H1 (cell line): ENCODE data around the gene GFAP. TPM values are rescaled to one million over a fixed set of nuclear protein-coding genes. Genes with fewer than 3 reads are reported as not detected.

Source experiments
- CTCF ChIA-PET: fragments of 300-600 bp; sonication (Branson Sonifier 250); formaldehyde crosslinking; loops from one replicate; lab custom pipeline; 2021; ENCODE audit not compliant: partially characterized antibody; lab: Charles Lee
- POLR2A ChIA-PET: fragments of 300-600 bp; sonication (Branson Sonifier 250); formaldehyde crosslinking; loops from one replicate; lab custom pipeline; 2021; ENCODE audit warnings: inconsistent platforms; ENCODE audit not compliant: partially characterized antibody; lab: Charles Lee
- DNase-seq, 2 experiments: peaks; one replicate each; pipeline versions ENCODE4 v3.0.0 to v3.0.0-alpha.2; 2010 to 2022; ENCODE audit warnings: low spot score in 2 of 2, low read depth in 1 of 2, mixed read lengths in 1 of 2
- FAIRE-seq: peaks from 2 replicates; lab custom pipeline; 2011; peaks lifted over from hg19 to GRCh38; lab: Jason Lieb, UNC
- H2AFZ ChIP-seq: 2 replicates; pipeline ENCODE4 v1.8.1; 2012; ENCODE audit warnings: low read length, inconsistent platforms
- H2AK5ac ChIP-seq: 2 replicates; pipeline ENCODE4 v1.6.1; 2013; ENCODE audit warnings: low read depth, low read length
- H2BK120ac ChIP-seq: replicated peaks from 2 replicates; pipeline ENCODE3; 2013; ENCODE audit warnings: low read depth, low read length, inconsistent platforms
- H2BK12ac ChIP-seq: 2 replicates; pipeline ENCODE4 v1.6.1; 2013; ENCODE audit warnings: low read depth, low read length
- H2BK15ac ChIP-seq: 2 replicates; pipeline ENCODE4 v1.6.1; 2013; ENCODE audit warnings: low read length
- H2BK20ac ChIP-seq: 2 replicates; pipeline ENCODE4 v1.6.1; 2013; ENCODE audit warnings: low read length
- H2BK5ac ChIP-seq: 2 replicates; pipeline ENCODE4 v1.6.1; 2013; ENCODE audit warnings: low read depth, low read length
- H3K14ac ChIP-seq: 2 replicates; pipeline ENCODE4 v1.6.1; 2013; ENCODE audit warnings: inconsistent platforms; ENCODE audit not compliant: insufficient read length
- H3K18ac ChIP-seq: 2 replicates; pipeline ENCODE4 v1.6.1; 2013; ENCODE audit warnings: low read length; ENCODE audit errors: extremely low read depth
- H3K23ac ChIP-seq: 2 replicates; pipeline ENCODE4 v1.6.1; 2013; ENCODE audit warnings: inconsistent platforms; ENCODE audit not compliant: insufficient read length
- H3K23me2 ChIP-seq: 2 replicates; pipeline ENCODE4 v1.6.1; 2013; ENCODE audit warnings: low read depth, low read length
- H3K27ac ChIP-seq: 2 replicates; pipeline ENCODE4 v1.6.1; 2011; ENCODE audit warnings: low read depth, low read length, inconsistent platforms
- H3K27me3 ChIP-seq, 4 experiments: replicated peaks in 1 of 4; 1 replicate in 1 of 4; 2 replicates in 3 of 4; pipeline versions ENCODE4 v1.6.1 to v1.8.1; 2011 to 2013; ENCODE audit warnings: low read length in 3 of 4, mild to moderate bottlenecking in 3 of 4, inconsistent platforms in 2 of 4, mixed read lengths in 2 of 4, moderate library complexity in 1 of 4; ENCODE audit not compliant: control insufficient read depth in 3 of 4, insufficient read depth in 3 of 4; ENCODE audit errors: extremely low read depth in 1 of 4
- H3K36me3 ChIP-seq, 4 experiments: 2 replicates each; pipeline versions ENCODE4 v1.6.1 to v1.8.1; 2011 to 2013; ENCODE audit warnings: mild to moderate bottlenecking in 4 of 4, low read length in 3 of 4, moderate library complexity in 2 of 4, control low read depth in 1 of 4, inconsistent platforms in 1 of 4; ENCODE audit not compliant: insufficient read depth in 4 of 4, control insufficient read depth in 2 of 4
- H3K4ac ChIP-seq: replicated peaks from 2 replicates; pipeline ENCODE3; 2013; ENCODE audit warnings: low read length, low read depth, mixed read lengths, inconsistent platforms; ENCODE audit not compliant: insufficient read length
- H3K4me1 ChIP-seq, 4 experiments: replicated peaks in 1 of 4; 1 replicate in 1 of 4; 2 replicates in 3 of 4; pipeline versions ENCODE4 v1.6.1 to v1.8.1; 2011 to 2013; ENCODE audit warnings: low read length in 3 of 4, inconsistent platforms in 2 of 4, mixed read lengths in 1 of 4; ENCODE audit not compliant: insufficient read depth in 4 of 4, control insufficient read depth in 3 of 4
- H3K4me2 ChIP-seq, 2 experiments: 2 replicates each; pipeline versions ENCODE4 v1.6.1 to v1.8.1; 2011 to 2013; ENCODE audit warnings: low read depth in 2 of 2, low read length in 2 of 2, control low read depth in 1 of 2, inconsistent platforms in 1 of 2, mild to moderate bottlenecking in 1 of 2; ENCODE audit not compliant: insufficient read depth in 1 of 2
- H3K4me3 ChIP-seq, 4 experiments: fragments of 200-600, 300-600 bp in 1 of 4; sonication (generic), shearing (Covaris generic), sonication (Bioruptor Twin) in 1 of 4; 2 replicates each; pipeline versions ENCODE4 v1.5.1 to v1.8.1; 2011 to 2016; ENCODE audit warnings: low read length in 4 of 4, low read depth in 3 of 4, control low read depth in 2 of 4, inconsistent platforms in 2 of 4, mild to moderate bottlenecking in 2 of 4, mixed read lengths in 1 of 4, moderate library complexity in 1 of 4; ENCODE audit not compliant: insufficient read depth in 2 of 4; ENCODE audit errors: extremely low read depth in 1 of 4
- H3K56ac ChIP-seq: replicated peaks from 2 replicates; pipeline ENCODE3; 2013; ENCODE audit warnings: low read depth, mild to moderate bottlenecking, mixed read lengths, low read length, inconsistent platforms; ENCODE audit not compliant: insufficient read length
- H3K79me1 ChIP-seq: 2 replicates; pipeline ENCODE4 v1.6.1; 2013; ENCODE audit warnings: low read depth, low read length, control low read depth
- H3K79me2 ChIP-seq, 2 experiments: 2 replicates each; pipeline versions ENCODE4 v1.6.1 to v1.8.1; 2012 to 2013; ENCODE audit warnings: low read length in 2 of 2, mild to moderate bottlenecking in 2 of 2, inconsistent platforms in 1 of 2; ENCODE audit not compliant: insufficient read depth in 2 of 2, control insufficient read depth in 1 of 2
- H3K9ac ChIP-seq, 4 experiments: replicated peaks in 1 of 4; 1 replicate in 1 of 4; 2 replicates in 3 of 4; pipeline versions ENCODE4 v1.6.1 to v1.8.1; 2011 to 2013; ENCODE audit warnings: low read depth in 3 of 4, low read length in 3 of 4, control low read depth in 2 of 4, mild to moderate bottlenecking in 2 of 4, moderate library complexity in 2 of 4, inconsistent platforms in 1 of 4; ENCODE audit errors: extremely low read depth in 1 of 4
- H3K9me3 ChIP-seq, 2 experiments: 2 replicates each; pipeline versions ENCODE4 v1.6.1 to v1.8.1; 2012 to 2013; ENCODE audit warnings: mild to moderate bottlenecking in 2 of 2, moderate library complexity in 2 of 2, control low read depth in 1 of 2, inconsistent platforms in 1 of 2, low read depth in 1 of 2, low read length in 1 of 2, mixed read lengths in 1 of 2; ENCODE audit not compliant: insufficient read depth in 2 of 2
- H4K20me1 ChIP-seq, 2 experiments: replicated peaks in 1 of 2; 2 replicates each; pipeline versions ENCODE3 to v1.8.1; 2011 to 2013; ENCODE audit warnings: inconsistent platforms in 2 of 2, low read length in 2 of 2, mild to moderate bottlenecking in 1 of 2; ENCODE audit not compliant: insufficient read depth in 2 of 2, control insufficient read depth in 1 of 2
- H4K5ac ChIP-seq: 2 replicates; pipeline ENCODE4 v1.6.1; 2013; ENCODE audit warnings: low read length, low read depth, mixed read lengths, inconsistent platforms; ENCODE audit not compliant: insufficient read length
- H4K8ac ChIP-seq: 2 replicates; pipeline ENCODE4 v1.8.0; 2013; ENCODE audit warnings: mild to moderate bottlenecking, moderate library complexity, low read length, inconsistent platforms; ENCODE audit not compliant: insufficient read depth; ENCODE audit errors: extremely low read depth
- H4K91ac ChIP-seq: replicated peaks from 2 replicates; pipeline ENCODE3; 2013; ENCODE audit warnings: low read length, mixed read lengths, inconsistent platforms; ENCODE audit not compliant: insufficient read length
- CHD2 ChIP-seq: IDR thresholded peaks from 2 replicates; pipeline ENCODE4 v1.6.1; 2012; ENCODE audit warnings: low read length, improper control_type of control experiment
- EGR1 ChIP-seq: IDR thresholded peaks from 2 replicates; pipeline ENCODE4 v1.6.1; 2011; ENCODE audit warnings: low read depth, low read length, borderline replicate concordance
- HDAC2 ChIP-seq, 2 experiments: fragments of 300-600 bp in 1 of 2; sonication (generic) in 1 of 2; IDR thresholded peaks; 2 replicates each; pipeline ENCODE4 v1.6.1; 2011 to 2012; ENCODE audit warnings: low read depth in 2 of 2, low read length in 2 of 2, mild to moderate bottlenecking in 2 of 2, moderate library complexity in 2 of 2, borderline replicate concordance in 1 of 2, inconsistent platforms in 1 of 2
- WGBS, 2 experiments: shearing (Covaris generic) in 1 of 2; methylation state at CpG; one replicate each; pipeline versions ENCODE4 v1.1.6 to v1.1.7; 2013 to 2015; ENCODE audit warnings: low lambda C conversion rate in 2 of 2, mixed read lengths in 2 of 2, inconsistent platforms in 1 of 2, low coverage in 1 of 2, missing lambda C conversion rate in 1 of 2; ENCODE audit not compliant: insufficient replicate concordance in 2 of 2, insufficient coverage in 1 of 2, insufficient read length in 1 of 2; ENCODE audit errors: extremely low coverage in 1 of 2, missing lambda C conversion rate in 1 of 2; 5-methylcytosine and 5-hydroxymethylcytosine counted together
- polyA plus RNA-seq, 7 experiments: library from polyadenylated mRNA; depleted of rRNA in 3 of 7; stranded (reverse) in 5 of 7; unstranded in 2 of 7; fragments of >200 nt in 5 of 7; fragments of 200-250 nt in 2 of 7; gene quantifications; 1 replicate in 5 of 7; 2 replicates in 1 of 7; 4 replicates in 1 of 7; pipeline versions ENCODE4 v1.2.1 to v1.2.3, GENCODE V29; 2011 to 2013; ENCODE audit warnings: missing spikeins in 2 of 7, mixed read lengths in 2 of 7
- total RNA-seq: library from RNA; stranded (reverse); fragmentation: NEBNext Ultra II Directional; extraction: Animal tissue kit (Norgen Biotek cat#: 25700); gene quantifications from 2 replicates; pipeline ENCODE4 v1.2.1, GENCODE V29; 2021

GFAP gene
- total and polyA plus RNA-seq, 2 of the 8 experiments (the other 6 are each of a cell fraction or from before 2014, with no cell fraction given) = 1.3 to 1.5 TPM

- Histone ChIP-seq H3K36me3 (no peaks in the 10 kb centered on the region), H3K79me2 (no peaks in the 10 kb centered on the region), H3K4ac (no peak overlapping the region), H2BK5ac (no peak overlapping the region), H2BK12ac (no peak overlapping the region), H3K9me3 (no peaks in the 10 kb centered on the region), H4K8ac (0 out of 2 replicates have a peak overlapping the region, but pooled peaks have one; percentile 26), H2BK120ac (no peak overlapping the region), H4K5ac (no peak overlapping the region), H2BK15ac (no peak overlapping the region), H4K91ac (no peak overlapping the region), H4K20me1 (no peaks in the 10 kb centered on the region), H3K23me2 (peaks cover 6% of the 10 kb centered on the region), H3K9ac (no peak overlapping the region), H3K14ac (no peak overlapping the region), H3K4me3 (no peak overlapping the region), H3K4me2 (no peak overlapping the region), H2AFZ (no peak overlapping the region), H3K23ac (no peak overlapping the region), H3K27me3 (peaks cover 0 to 10% (median 7%) of the 10 kb centered on the region in 4 experiments; a peak in 5 of 7 replicates), H3K4me1 (peaks cover 0 to 11% (median 5%) of the 10 kb centered on the region in 4 experiments; a peak in 6 of 7 replicates), H2BK20ac (peak overlapping the region; percentile 34; the same call in 1 of the 2 replicates), H3K27ac (no peak overlapping the region), H2AK5ac (0 out of 2 replicates have a peak overlapping the region, but pooled peaks have one; percentile 48), H3K79me1 (no peaks in the 10 kb centered on the region), H3K18ac (no peak overlapping the region), H3K56ac (no peak overlapping the region)
- ChIA-PET CTCF (interaction anchor here (0.5 to 8.4 kb wide), 6 partner anchors 12 to 193 kb away, joined by 3 to 83 read pairs (median 4); no protein-coding TSS in a partner anchor), POLR2A (interaction anchor here (0.6 to 1.5 kb wide), 4 partner anchors 8 to 133 kb away, joined by 3 to 5 read pairs (median 3); no protein-coding TSS in a partner anchor)
- FAIRE-seq (no peak), DNase-seq (no peak)
- 87% methylated on average over 17 of the region's 18 CpGs; no CpG with 5 or more reads in 1 of the 2 experiments for WGBS, 2 experiments
- TF ChIP-seq HDAC2 (IDR thresholded peaks at IDR 0.05; ENCODE audit: borderline replicate concordance in 1 of 2, low read depth in 2 of 2, low read length in 2 of 2) (no peak), EGR1 (no peak), CHD2 (no peak)
Measured at GRCh38 chr17:44906763-44907728, 8.3 kb downstream of the GFAP start.
